HG03558 (cell line): ENCODE results near the gene IFNA14.
"Not testable (repeated sequence)": the region's sequence is repeated elsewhere in the genome, so short reads cannot be mapped to it uniquely, and the experiment has no call there.

Experiments
- ATAC-seq: cut with Tn5 transposase; IDR thresholded peaks from one replicate; pipeline ENCODE4 v1.9.1; 2021; ENCODE audit warnings: moderate number of reproducible peaks; ENCODE audit not compliant: unreplicated experiment; ENCODE audit errors: extremely low read depth

Gene IFNA14

DNA sequence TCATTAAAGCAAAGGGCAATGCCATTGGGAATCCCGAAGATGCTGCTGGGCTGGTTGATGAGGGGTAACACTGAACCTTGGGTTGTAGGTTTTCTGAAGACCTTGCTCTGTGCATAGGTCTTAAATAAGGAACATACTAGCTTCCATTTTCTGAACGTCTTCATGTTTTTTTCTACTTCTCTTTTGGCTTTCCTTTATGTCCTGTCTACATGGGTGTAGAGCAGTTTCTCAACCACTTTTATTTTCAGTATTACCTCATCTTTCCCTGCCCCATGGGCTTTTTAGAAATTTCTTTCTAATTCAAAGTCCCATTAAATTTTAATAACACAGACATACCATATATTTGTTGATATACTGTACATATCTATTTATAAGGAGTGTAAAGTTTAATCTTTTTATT is at the start of gene IFNA14:
Gene IFNA14 (minus strand): TSS at position 95 of the 400 bp plus-strand sequence. CDS start 70 bp downstream, at position 25.
- ATAC-seq = no peak

DNA sequence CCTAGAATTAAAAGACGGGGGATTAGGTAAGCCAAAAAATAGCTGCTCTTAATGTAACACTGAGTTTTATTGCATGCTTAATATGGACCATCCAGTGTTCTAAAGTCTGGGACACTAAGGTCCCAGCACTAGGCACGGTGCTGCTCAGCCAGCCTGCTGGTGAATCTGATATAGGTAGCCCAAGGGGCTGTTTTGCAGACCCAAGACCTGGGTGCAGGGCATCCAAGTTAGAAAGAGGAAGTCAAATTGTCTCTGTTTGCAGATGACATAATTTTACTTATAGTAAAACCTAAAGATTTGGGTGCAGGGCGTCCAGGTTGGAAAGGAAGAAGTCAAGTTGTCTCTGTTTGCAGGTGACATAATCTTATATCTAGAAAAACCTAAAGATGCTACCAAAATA is 47.5 kb upstream of the IFNA14 start:
- no peak for ATAC-seq

DNA sequence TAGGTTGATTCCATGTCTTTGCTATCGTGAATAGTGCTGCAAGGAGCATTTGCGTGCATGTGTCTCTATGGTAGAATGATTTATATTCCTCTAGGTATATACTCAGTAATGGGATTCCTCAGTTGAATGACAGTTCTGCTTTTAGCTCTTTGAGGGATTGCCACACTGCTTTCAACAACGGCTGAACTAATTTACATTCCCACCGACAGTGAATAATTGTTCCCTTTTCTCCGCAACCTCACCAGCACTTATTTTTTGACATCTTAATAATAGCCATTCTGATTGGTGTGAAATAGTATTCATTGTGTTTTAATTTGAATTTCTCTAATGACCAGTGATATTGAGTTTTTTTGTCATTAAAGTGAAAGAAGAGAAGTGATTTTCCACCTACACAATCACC is 46.9 kb upstream of the IFNA14 start:
- ATAC-seq = no peak

DNA sequence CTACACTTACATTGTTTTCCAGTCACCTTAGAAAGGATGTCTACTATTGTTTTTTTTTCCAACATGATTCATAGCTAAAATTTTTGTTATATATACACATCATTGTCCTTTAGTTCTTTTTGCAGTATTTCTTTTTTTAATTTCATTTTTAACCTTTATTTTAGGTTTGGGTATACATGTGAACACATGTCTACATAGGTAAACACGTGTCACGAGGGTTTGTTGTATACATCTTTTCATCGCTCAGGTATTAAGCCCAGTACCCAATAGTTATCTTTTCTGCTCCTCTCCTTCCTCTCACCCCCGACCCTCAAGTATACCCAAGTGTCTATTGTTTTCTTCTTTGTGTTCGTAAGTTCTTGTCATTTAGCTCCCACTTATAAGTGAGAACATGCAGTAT is 46.3 kb upstream of the IFNA14 start:
- no peak for ATAC-seq

DNA sequence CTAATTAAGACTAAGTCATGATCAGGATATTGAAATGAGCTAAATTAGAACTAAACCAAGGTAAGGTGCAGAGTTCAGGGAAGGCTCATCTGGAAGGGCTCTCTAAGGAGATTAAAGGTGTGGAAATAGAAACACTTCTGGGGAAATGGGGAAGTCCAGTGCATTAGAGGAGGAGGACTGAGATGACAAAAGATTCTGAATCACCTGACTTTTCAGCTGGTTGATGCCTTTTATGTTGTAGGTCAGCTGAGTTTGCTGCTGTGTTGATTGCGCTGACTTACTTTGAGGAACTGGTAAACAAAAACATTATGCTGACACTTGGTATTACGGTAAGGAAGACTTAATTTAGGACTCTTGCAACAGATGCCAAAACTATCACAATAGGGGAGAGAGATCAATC is 41.5 kb upstream of the IFNA14 start:
- ATAC-seq = no peak

DNA sequence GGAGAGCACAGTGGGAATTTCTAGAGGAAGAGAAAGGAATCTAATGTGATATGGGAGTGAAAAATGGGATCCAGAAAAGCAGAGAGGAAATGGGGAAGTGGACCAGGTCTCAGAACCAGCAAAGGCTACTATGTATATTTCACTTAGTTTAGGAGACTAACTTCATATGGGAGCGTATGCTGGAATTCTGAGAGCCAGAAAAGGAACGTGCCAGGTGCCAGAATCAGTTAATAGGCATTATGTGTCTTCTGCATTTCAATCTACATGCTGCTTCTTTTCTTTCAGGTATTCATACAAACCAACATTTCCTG is 28.5 kb upstream of the IFNA14 start:
- ATAC-seq = no peak

DNA sequence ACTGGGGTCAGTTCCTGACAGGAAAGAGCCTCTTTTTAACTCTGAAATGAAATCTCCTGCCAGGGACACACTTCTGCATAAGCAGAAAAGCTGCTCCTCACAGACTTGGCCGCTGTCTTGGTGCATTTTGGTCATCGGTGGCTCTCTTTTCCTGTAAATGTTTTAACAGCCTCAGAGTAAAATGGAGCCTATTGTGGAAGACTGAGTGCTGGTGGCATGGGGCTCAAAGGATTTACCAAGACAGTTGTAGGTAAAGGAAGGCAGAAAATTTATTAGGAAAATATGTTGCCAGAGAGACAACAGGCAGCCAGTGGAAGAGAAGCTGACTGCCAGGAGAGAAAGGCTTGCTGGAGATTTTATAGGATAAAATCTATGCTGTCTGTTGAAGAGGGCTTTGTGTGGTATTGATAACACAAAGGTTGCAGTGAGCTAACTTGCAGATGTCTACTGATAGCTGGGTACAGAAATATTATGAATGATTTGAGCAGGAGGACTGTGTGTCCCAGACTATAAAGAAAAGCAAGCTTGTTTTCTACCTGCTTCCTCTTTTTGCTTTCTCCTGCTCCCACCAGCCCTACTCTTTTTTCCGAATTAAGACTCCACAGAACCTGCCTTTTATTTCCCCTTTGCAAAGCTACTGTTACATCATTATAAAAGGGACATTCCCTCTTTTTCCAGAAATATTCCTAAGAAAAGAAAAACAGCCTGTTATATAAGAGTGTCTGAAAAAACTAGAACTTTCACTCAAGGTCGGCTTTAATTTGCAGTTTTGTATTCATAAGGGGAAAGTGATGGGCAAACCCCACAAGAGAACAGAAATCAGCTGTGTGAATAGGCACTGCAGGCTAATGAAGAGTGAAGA is 27.9 kb upstream of the IFNA14 start:
- no peak for ATAC-seq

DNA sequence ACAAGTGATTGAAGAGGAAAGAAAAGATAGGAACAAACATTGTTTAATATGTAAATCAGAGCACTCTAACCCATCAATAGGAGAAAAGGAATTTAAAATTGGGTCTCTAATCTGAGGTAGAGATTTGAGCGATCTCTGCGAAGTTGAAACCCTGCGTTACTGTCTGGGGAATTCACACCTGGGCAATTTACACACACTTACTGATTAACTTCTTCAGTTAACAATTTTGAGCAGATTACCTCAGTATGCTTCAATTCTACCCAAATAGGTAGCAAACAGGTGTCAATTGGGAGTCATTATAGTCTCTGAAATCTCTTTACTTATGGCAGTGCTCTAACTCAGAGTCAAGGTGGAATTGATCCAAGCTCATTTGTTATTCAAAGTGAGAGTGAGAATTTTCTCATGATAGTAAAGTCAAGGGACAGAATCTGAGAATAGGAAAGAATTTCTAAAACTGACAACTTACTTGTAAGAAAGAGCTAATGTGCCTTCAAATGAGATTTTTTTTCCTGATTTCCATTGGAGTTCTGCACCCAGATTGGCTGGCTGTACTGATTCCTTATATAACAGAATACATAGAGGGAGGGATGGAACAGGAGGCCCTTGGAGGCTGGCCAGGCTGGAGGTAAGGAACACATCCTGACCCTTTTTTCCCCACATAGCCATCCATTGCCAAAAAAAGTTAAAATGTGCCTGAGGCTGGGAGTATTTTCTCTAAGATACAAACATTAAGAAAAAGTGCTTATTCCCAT is 27.1 kb upstream of the IFNA14 start:
- no peak for ATAC-seq

DNA sequence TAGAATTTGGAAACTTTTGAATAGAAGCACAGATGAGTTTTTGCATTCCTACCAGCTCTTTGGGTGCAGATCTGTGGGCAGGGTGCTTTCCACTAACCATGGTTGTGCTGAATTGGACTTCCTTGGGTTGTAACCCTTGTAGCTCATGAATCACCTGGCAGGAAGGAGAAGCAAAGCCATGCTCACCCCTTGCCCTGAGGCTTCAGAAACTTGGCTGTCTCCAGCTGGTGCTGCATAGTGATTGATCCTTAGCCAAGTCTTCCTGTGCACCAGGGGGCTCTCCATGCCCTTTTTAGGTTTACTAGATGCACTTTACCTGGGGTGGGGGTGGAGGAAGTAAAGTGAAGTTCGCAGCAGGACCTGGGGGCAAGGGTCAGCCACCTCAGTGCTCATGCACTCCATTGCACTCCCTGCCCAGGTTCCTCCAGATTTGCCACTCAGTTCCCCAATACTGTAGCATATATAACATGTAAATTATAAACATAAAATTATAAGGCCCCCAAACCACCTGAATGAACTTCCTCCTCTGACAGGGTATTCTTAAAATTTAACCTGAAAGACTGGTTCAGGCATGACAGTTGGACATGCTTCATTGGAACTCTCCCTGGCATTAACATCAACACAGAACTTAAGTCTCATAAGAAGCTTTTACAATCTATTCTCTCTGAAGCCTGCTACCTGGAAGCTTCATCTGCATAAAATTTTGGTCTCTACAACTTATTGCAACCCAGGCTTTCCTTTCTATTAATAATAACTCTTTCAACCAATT is 25.8 kb upstream of the IFNA14 start:
- ATAC-seq = no peak

DNA sequence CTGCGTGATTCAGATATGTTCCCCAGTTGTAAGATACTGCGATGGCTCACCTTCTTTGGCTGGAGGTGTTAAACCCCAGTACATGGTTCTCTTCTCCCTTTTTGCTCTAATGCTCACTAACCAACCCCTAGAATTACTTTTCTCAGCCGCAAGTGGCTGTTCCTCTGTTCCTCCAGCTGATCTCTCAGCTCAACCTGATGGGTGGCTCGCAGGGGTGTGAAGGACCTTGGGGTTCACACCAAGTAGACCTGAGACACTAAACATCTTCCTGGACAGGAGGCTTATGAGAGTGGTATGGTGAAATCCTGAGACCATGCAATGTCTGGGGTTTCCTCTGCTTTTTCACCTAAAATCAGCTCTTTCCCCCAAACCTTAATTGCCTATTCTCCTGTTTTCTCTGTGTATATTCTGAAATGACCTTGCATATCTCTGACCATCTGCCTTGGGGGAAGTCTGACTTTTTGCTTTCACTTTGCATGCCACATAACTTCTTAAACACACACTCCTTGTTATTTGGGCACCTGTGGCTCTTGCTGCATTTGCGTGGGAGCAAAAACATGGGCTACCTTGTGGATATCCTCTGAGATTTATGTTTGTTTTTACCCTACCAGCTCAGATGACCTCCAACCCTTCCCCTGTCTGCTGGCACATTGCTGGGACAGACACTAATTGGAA is 15.9 kb upstream of the IFNA14 start:
- no peak for ATAC-seq

DNA sequence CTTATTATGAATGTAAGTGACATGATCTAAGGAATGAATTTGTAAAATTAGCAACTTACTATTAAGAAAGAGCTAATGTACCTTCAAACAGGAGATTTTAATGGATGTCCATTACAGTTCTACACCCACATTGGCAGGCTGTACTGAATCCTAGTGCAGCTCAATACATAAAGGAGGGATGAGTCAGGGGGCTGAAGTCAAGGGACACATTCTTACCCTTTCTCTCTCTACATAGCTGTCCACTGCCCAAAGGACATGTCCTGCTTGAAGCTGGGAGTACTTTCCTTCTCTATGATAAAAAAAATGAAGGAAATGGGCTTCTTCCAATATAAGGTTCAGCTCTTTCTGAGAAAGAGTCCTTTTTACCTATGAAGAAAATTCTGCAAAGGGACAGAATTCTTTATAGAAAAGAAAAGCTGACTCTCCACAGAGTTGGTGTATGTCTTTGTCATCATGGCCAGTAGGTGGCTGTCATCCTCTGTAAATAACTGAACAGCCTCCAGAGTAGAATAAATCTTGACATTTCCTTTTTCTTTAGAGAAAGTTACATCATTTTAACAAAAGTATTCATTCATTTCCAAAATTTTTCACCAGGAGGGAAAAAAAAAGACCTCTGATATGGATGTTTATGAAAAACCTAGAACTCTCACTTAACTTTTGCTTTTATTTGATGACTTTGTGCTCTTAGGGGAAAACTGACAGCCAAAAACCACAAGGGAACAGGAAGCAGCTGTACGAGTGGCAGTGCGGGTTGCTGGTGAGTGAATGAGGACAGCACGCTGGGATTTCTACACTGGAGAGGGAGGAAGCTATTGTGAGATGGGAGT is 13.1 kb upstream of the IFNA14 start:
- peak; percentile 62 for ATAC-seq

DNA sequence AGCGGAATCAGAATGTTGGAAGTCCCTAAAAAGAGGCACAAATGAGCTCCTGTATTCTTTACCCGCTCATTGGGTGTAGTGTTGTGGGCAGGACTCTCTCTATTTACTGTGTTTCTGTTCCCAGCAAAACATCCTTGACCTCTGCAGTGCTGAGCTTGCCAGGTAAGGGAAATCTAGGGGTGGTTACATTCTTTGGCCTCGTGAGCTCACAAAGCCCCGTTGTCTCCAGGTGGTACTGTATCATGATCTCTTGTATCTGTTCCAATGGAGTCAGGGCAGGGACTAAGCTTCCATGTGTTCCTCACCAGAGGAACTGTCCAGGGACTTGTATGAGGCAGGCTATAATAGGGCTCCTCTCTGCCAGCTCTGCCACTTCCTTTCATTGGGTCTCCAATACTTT is 11.8 kb upstream of the IFNA14 start:
- ATAC-seq = no peak

DNA sequence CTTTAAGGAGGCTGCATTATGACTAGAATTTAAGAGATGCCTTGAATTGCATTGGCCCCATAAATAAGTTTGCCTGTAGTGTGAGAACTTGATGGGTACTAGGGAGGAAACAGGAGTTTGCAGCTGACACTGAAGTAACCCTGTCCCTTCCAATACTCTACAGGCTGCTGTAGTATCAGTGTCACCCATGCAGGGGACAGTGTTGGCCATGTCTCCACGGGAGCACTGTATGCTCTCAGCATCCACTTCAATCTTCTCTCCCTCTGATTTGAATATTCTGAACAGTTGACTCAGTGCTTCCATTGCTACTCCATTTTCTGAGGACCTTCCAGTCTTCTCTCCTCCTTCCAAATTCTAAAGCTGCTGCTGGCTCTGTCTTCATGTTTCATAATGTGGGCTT is 11.4 kb upstream of the IFNA14 start:
- ATAC-seq = no peak

DNA sequence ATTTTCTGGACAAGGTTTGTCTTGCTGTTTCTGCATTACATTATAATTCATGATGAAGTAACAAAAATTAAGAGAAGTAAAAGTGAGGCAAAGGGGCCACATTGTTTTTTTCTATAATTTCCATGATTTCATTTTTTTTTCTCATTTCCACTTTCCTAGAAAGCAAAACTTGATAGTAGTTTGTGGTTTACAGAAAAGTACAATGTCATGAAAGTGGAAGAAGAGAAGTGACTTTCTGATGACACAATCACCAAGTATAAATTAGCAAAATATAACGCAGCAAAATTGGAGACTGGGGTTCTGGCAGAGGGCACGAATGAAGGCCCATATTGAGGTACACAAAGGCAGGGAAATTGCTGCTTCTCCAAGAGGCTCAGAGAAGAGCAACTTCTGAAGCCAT is 5.0 kb upstream of the IFNA14 start:
- no peak for ATAC-seq

DNA sequence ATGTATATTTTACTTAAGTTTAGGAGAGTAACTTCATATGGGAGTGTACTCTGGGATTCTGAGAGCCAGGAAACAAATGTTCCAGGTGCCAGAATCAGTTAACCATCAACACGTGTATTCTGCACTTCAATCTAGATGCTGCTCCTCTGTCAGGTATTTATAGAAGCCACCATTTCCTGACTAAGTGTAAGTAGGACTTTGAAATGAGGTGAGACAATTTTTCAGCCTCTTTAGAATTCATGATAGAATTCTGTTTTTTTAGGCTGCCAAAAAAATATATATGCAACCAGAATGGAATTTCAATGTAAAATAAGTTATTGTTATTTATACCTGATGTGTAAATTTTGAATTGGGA is 3.5 kb downstream of the IFNA14 start:
- not testable (repeated sequence) for ATAC-seq

DNA sequence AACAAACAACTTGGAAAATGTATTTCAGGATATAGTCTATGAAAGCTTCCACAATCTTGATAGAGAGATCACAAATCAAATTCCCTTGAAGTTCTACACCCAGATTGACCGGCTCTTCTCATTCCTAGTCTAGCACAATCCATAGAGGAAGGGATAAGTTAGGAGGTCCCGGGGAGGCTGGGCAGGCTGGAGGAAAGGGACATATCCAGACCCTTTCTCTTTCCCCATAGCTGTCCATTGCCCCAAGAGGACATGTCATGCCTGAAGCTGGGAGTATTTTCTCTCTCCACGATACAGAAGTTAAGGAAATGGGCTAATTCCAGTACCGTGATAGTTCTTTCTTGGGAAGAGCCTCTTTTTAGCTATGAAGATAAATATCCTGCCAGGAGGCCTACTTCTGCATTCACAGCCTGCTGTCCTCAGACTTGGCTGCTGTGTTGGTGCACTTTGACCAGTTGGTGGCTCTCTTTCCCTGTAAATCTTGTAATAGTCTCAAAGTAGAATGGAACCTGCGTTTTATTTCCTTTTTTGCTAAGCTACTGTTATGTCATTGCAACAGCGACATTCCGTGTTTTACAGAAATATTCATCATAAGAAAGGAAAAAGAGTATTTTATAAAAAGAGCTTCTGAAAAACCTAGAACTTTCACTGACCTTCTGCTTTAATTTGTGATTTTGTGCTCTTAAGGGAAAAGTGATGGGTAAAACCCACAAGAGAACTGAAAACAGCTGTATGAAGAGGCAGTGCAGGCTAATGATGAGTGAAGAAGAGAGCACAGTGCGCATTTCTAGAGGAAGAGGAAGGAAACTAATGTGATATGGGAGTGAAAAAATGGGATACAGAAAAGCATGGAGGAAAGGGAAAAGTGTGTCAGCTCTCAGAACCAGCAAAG is 4.1 kb downstream of the IFNA14 start:
- ATAC-seq = peak; percentile 74

DNA sequence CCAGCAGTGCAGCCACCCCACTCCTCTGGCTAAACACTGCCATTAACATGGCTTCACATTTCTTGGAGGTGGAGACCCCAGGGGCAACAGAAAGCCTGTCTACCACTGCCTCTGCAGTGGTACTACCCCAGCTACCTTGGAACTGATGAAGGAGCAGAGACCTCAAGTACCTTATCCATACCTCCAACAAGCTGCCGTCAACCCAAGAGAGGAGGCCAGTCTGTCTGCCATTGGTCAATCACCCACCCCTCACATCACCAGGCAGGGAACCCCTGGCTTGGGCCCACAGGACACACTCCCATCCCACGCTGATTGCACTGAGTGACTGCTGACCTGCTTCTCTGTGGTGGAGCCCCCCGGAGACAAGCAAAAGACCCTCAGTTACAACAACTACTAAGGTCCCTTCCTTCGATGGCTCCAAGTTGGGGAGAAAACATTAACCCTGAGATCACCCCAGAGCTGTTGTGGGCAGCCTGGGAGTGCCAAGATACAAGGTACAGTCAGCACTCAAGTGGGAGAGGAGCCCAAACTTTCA is 5.6 kb downstream of the IFNA14 start:
- ATAC-seq = no peak

DNA sequence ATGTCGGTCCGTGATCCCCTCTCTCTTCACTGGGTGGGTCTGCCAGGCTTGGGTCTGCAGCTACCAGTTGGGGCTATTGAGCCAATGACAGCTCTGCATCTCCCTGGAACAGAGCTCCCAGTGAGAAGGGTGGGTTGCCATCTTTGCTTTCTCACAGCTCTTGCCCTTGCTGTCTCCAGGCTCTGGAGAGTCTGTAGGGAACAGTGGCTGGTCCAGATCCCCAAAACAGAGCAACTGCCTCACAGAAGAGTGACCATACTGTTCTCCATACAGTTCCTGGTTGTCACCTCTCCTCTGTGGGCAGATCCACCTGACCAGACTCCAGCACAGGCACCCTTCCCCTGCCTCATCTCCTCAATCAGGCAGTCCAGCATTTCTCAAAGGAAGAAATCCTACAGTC is 6.5 kb downstream of the IFNA14 start:
- ATAC-seq = no peak

DNA sequence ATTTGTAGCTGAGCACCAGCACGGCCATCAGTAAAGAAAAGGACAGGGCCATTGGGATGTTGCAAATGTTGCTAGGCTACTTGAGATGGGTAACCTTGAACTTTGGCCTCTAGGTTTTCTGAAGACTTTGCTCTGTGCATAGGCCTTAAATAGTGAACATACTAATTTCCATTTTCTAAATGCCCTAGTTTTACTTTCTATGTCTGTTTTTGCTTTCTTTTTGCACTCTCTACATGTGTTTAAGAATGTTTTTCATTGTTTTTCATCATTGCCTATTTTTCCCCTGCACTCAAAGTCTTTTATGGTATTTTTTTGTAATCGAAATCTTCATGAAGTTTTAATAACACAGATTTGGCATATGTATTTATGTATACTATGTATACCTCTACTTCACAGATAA is 11.7 kb downstream of the IFNA14 start, which contains the start of gene IFNA17:
Gene IFNA17 (minus strand): TSS at position 101 of the 400 bp plus-strand sequence. CDS start 49 bp downstream, at position 52.
- ATAC-seq = no peak
